ENCODE results near the gene SREBF1.
"Not testable (repeated sequence)": the region's sequence is repeated elsewhere in the genome, so short reads cannot be mapped to it uniquely, and the experiment has no call there.

Gene SREBF1

GRCh38 chr17:17809531-17810083 is 27.2 kb downstream of the SREBF1 start:
- no peak for DNase-seq

- DNase-seq = no peak
These were observed 27.9 kb downstream of the SREBF1 start for GRCh38 chr17:17808706-17809432.

- not testable (repeated sequence) for DNase-seq
These were observed 28.6 kb downstream of the SREBF1 start for GRCh38 chr17:17808200-17808599.

GRCh38 chr17:17807440-17807839 is 29.3 kb downstream of the SREBF1 start:
- no peak for DNase-seq

GRCh38 chr17:17806611-17807274 is 30.0 kb downstream of the SREBF1 start:
- DNase-seq = no peak

GRCh38 chr17:17806035-17806434 is 30.8 kb downstream of the SREBF1 start:
- no peak for DNase-seq

- no peak for DNase-seq
These were observed 31.2 kb downstream of the SREBF1 start for GRCh38 chr17:17805575-17805974.

GRCh38 chr17:17804007-17804406 is 32.8 kb downstream of the SREBF1 start:
- DNase-seq = no peak

- no peak for DNase-seq
These were observed 34.8 kb downstream of the SREBF1 start for GRCh38 chr17:17801800-17802481.

GRCh38 chr17:17800504-17801021 is 36.2 kb downstream of the SREBF1 start:
- DNase-seq = no peak

GRCh38 chr17:17798573-17799255 is 38.1 kb downstream of the SREBF1 start:
- DNase-seq = no peak

GRCh38 chr17:17798010-17798556 is 38.7 kb downstream of the SREBF1 start:
- no peak for DNase-seq

- DNase-seq = no peak
These were observed 39.5 kb downstream of the SREBF1 start for GRCh38 chr17:17797119-17797809.

- DNase-seq = no peak
These were observed 40.1 kb downstream of the SREBF1 start for GRCh38 chr17:17796787-17797061.

GRCh38 chr17:17795946-17796786 is 40.6 kb downstream of the SREBF1 start:
- DNase-seq = no peak

GRCh38 chr17:17795296-17795695 is 41.5 kb downstream of the SREBF1 start:
- no peak for DNase-seq

- no peak for DNase-seq
These were observed 42.4 kb downstream of the SREBF1 start for GRCh38 chr17:17794382-17794781.

GRCh38 chr17:17793378-17794214 is 43.2 kb downstream of the SREBF1 start:
- no peak for DNase-seq

GRCh38 chr17:17792551-17793377 is 44.0 kb downstream of the SREBF1 start:
- DNase-seq = peak; percentile 32

All from midbrain (tissue), 1 donor.